HCT116 (cell line): ENCODE data around the gene FAM168A. TPM values are rescaled to one million over a fixed set of nuclear protein-coding genes. Genes with fewer than 3 reads are reported as not detected.

Experiments used
- ATAC-seq: fragments of 200-7000 bp; cut with Tn5 transposase; 2 replicates; pipeline ENCODE4 v1.9.1; 2020; ENCODE audit warnings: mild to moderate bottlenecking, moderate library complexity
- BruUV-seq: library from RNA; stranded (reverse); fragments of 400-500 nt; replicated peaks from 2 replicates; lab custom pipeline; 2021; lab: Mats Ljungman, UMichigan
- CTCF ChIA-PET: fragments of 300-600 bp; sonication (Branson Sonifier 250); formaldehyde crosslinking; loops from one replicate; lab custom pipeline; 2021; ENCODE audit warnings: antibody characterized with exemption; lab: Charles Lee
- POLR2A ChIA-PET: fragments of 300-600, 350-600 bp; sonication (Branson Sonifier 250); formaldehyde crosslinking; loops from one replicate; lab custom pipeline; 2021; ENCODE audit warnings: antibody characterized with exemption; lab: Charles Lee
- RAD21 ChIA-PET, 2 experiments: fragments of 300-600 bp; sonication (Branson Sonifier 250); formaldehyde crosslinking; loops; one replicate each; lab custom pipeline; 2023; ENCODE audit warnings: low total read pairs in 2 of 2; ENCODE audit not compliant: uncharacterized antibody in 2 of 2, unreplicated experiment in 2 of 2, low non-redundant PET in 1 of 2; lab: Charles Lee
- DNase-seq: peaks from one replicate; pipeline ENCODE4 v3.0.0-alpha.2; 2010; ENCODE audit warnings: low read depth, low spot score
- H2AFZ ChIP-seq: fragments of 200-600 bp; shearing (Covaris generic), sonication (generic); 2 replicates; pipeline ENCODE4 v1.6.1; 2017; ENCODE audit warnings: low read depth, mixed run types, mixed read lengths, antibody characterized with exemption, low read length; ENCODE audit not compliant: poor library complexity, severe bottlenecking
- H3K27ac ChIP-seq: 2 replicates; pipeline ENCODE4 v1.5.1; 2012; ENCODE audit warnings: low read depth, low read length
- H3K27me3 ChIP-seq: fragments of 200-600 bp; sonication (generic); 2 replicates; pipeline ENCODE4 v1.6.1; 2016; ENCODE audit warnings: mixed run types, low read length, mixed read lengths; ENCODE audit not compliant: insufficient read depth
- H3K36me3 ChIP-seq, 2 experiments: fragments of 200-500 bp in 1 of 2; fragments of 200-600 bp in 1 of 2; sonication (Bioruptor generic) in 1 of 2; sonication (generic) in 1 of 2; 2 replicates each; pipeline versions ENCODE4 v1.5.1 to v1.6.1; 2014 to 2016; ENCODE audit warnings: low read length in 2 of 2, inconsistent platforms in 1 of 2, mixed read lengths in 1 of 2, mixed run types in 1 of 2; ENCODE audit not compliant: insufficient read depth in 2 of 2, control insufficient read depth in 1 of 2
- H3K4me1 ChIP-seq, 2 experiments: fragments of 200-600 bp in 1 of 2; sonication (generic) in 1 of 2; 2 replicates each; pipeline versions ENCODE4 v1.5.1 to v1.6.1; 2012 to 2017; ENCODE audit warnings: low read length in 2 of 2, inconsistent platforms in 1 of 2, mild to moderate bottlenecking in 1 of 2, mixed read lengths in 1 of 2, mixed run types in 1 of 2, moderate library complexity in 1 of 2; ENCODE audit not compliant: insufficient read depth in 2 of 2, control insufficient read depth in 1 of 2
- H3K4me2 ChIP-seq: fragments of 200-600 bp; sonication (generic); 2 replicates; pipeline ENCODE4 v1.6.1; 2017; ENCODE audit warnings: mixed run types, low read length, mixed read lengths
- H3K4me3 ChIP-seq, 2 experiments: fragments of 200-600 bp in 1 of 2; sonication (generic) in 1 of 2; replicated peaks in 1 of 2; 2 replicates each; pipeline ENCODE4 v1.5.1; 2011 to 2016; ENCODE audit warnings: low read length in 2 of 2, control low read depth in 1 of 2, low read depth in 1 of 2, mild to moderate bottlenecking in 1 of 2, mixed read lengths in 1 of 2, mixed run types in 1 of 2
- H3K79me2 ChIP-seq: fragments of 200-600 bp; sonication (generic); 2 replicates; pipeline ENCODE4 v1.6.1; 2017; ENCODE audit warnings: mild to moderate bottlenecking, mixed run types, low read length, moderate library complexity, mixed read lengths; ENCODE audit not compliant: insufficient read depth
- H3K9ac ChIP-seq: fragments of 200-600 bp; sonication (generic); 2 replicates; pipeline ENCODE4 v1.6.1; 2016; ENCODE audit warnings: low read length, mixed read lengths
- H3K9me2 ChIP-seq: fragments of 200-600 bp; sonication (generic), shearing (Covaris generic); 2 replicates; pipeline ENCODE4 v1.6.1; 2017; ENCODE audit warnings: mixed run types, mild to moderate bottlenecking, moderate library complexity; ENCODE audit not compliant: insufficient read depth
- H3K9me3 ChIP-seq, 2 experiments: fragments of 200-500 bp in 1 of 2; fragments of 200-600 bp in 1 of 2; sonication (Bioruptor generic) in 1 of 2; sonication (generic) in 1 of 2; 2 replicates each; pipeline ENCODE4 v1.6.1; 2014 to 2017; ENCODE audit warnings: low read length in 2 of 2, mixed read lengths in 2 of 2, inconsistent platforms in 1 of 2, low read depth in 1 of 2, mild to moderate bottlenecking in 1 of 2, mixed run types in 1 of 2, moderate library complexity in 1 of 2; ENCODE audit not compliant: control insufficient read depth in 1 of 2, insufficient read depth in 1 of 2
- H4K20me1 ChIP-seq: fragments of 200-600 bp; sonication (generic), shearing (Covaris generic); 2 replicates; pipeline ENCODE4 v1.6.1; 2017; ENCODE audit warnings: mixed run types, mild to moderate bottlenecking, moderate library complexity; ENCODE audit not compliant: insufficient read depth
- CEBPB ChIP-seq: IDR thresholded peaks from 2 replicates; pipeline ENCODE4 v1.6.1; 2012; ENCODE audit warnings: low read depth
- EGR1 ChIP-seq: IDR thresholded peaks from 2 replicates; pipeline ENCODE4 v1.6.1; 2012; ENCODE audit warnings: low read depth
- ELF1 ChIP-seq: IDR thresholded peaks from 2 replicates; pipeline ENCODE4 v1.6.1; 2012; ENCODE audit warnings: low read depth, borderline replicate concordance
- EZH2 ChIP-seq: fragments of 200-600 bp; sonication (generic); IDR thresholded peaks from 2 replicates; pipeline ENCODE4 v1.6.1; 2017; ENCODE audit warnings: antibody characterized with exemption, mixed run types
- FOSL1 ChIP-seq: IDR thresholded peaks from 2 replicates; pipeline ENCODE4 v1.6.1; 2012; ENCODE audit warnings: low read depth
- POLR2AphosphoS5 ChIP-seq: IDR thresholded peaks from 2 replicates; pipeline ENCODE4 v1.6.1; 2011; ENCODE audit warnings: mild to moderate bottlenecking, low read depth, low read length, moderate library complexity
- RAD21 ChIP-seq: IDR thresholded peaks from 2 replicates; pipeline ENCODE4 v1.6.1; 2012; ENCODE audit warnings: low read depth, mild to moderate bottlenecking
- SIN3A ChIP-seq: IDR thresholded peaks from 2 replicates; pipeline ENCODE4 v1.6.1; 2012; ENCODE audit warnings: low read depth
- SRF ChIP-seq: IDR thresholded peaks from 2 replicates; pipeline ENCODE4 v1.6.1; 2012; ENCODE audit warnings: low read depth
- TCF7L2 ChIP-seq: IDR thresholded peaks from 2 replicates; pipeline ENCODE4 v1.7.0; 2011; ENCODE audit warnings: borderline replicate concordance, inconsistent platforms; ENCODE audit not compliant: insufficient read depth, insufficient read length; ENCODE audit errors: extremely low read depth
- YY1 ChIP-seq: IDR thresholded peaks from 2 replicates; pipeline ENCODE4 v1.6.1; 2011; ENCODE audit warnings: low read length, low read depth, moderate library complexity, mild to moderate bottlenecking; ENCODE audit not compliant: insufficient replicate concordance; ENCODE audit errors: extremely low read depth
- ZBTB33 ChIP-seq: IDR thresholded peaks from 2 replicates; pipeline ENCODE4 v1.6.1; 2011; ENCODE audit warnings: mild to moderate bottlenecking, low read length, moderate library complexity; ENCODE audit not compliant: insufficient replicate concordance; ENCODE audit errors: extremely low read depth
- ZNF274 ChIP-seq: fragments of 200-500 bp; sonication (Bioruptor generic); IDR thresholded peaks from 2 replicates; pipeline ENCODE4 v1.6.1; 2014; ENCODE audit warnings: mild to moderate bottlenecking, low read depth, low read length, inconsistent platforms
- intact Hi-C: fragments of 100-400 bp; cut with micrococcal nuclease; formaldehyde crosslinking; loops from 2 replicates; pipeline ENCODE4 v1.10.0; 2022
- total RNA-seq: library from RNA; stranded (reverse); gene quantifications from one replicate; pipeline ENCODE4 v1.2.1, GENCODE V29; 2021; ENCODE audit not compliant: unreplicated experiment

Gene FAM168A
- total RNA-seq, 1 experiment from 2014 or later = 31.5 TPM

GRCh38 chr11:73396251-73396930 is 201.5 kb downstream of the FAM168A start:
- BruUV-seq = no TSS peak
- no peaks in the 10 kb centered on the region for H3K9me2 ChIP-seq
- H3K9me3 ChIP-seq = no peaks in the 10 kb centered on the region
- no peaks in the 10 kb centered on the region; a peak in 1 of 4 replicates for H3K4me1 ChIP-seq
- no peak for TF ChIP-seq FOSL1
- TF ChIP-seq EZH2 = no peak
- TF ChIP-seq ZBTB33 = no peak
- no peak for TF ChIP-seq CEBPB
- TF ChIP-seq EGR1 = no peak
- no peak for TF ChIP-seq SRF
- TF ChIP-seq RAD21 = no peak
- no peak for TF ChIP-seq POLR2AphosphoS5
- no peak for TF ChIP-seq YY1
- no peak for TF ChIP-seq TCF7L2
- no peak for TF ChIP-seq ELF1
- no peak for TF ChIP-seq SIN3A
- TF ChIP-seq ZNF274 = no peak
- H3K4me3 ChIP-seq = no peak overlapping the region
- ATAC-seq (no peak), DNase-seq (no peak)
- H3K79me2 ChIP-seq = no peaks in the 10 kb centered on the region
- H3K9ac ChIP-seq = no peak overlapping the region
- ChIA-PET CTCF (interaction anchor here (0.8 to 1.6 kb wide), 5 partner anchors 37 to 535 kb away, joined by 3 to 7 read pairs (median 3); no protein-coding TSS in a partner anchor), POLR2A (no interaction called here), RAD21 (no interaction called here)
- H4K20me1 ChIP-seq = no peaks in the 10 kb centered on the region
- no peak overlapping the region for H3K4me2 ChIP-seq
- H3K27me3 ChIP-seq = no peaks in the 10 kb centered on the region
- H2AFZ ChIP-seq = no peak overlapping the region
- intact Hi-C loops = no loop called here
- H3K27ac ChIP-seq = no peak overlapping the region
- peaks cover 2 to 12% of the 10 kb centered on the region in 2 experiments; a peak in 2 of 4 replicates for H3K36me3 ChIP-seq
